ENCODE measurements around the gene HERC5. TPM values are rescaled to one million over a fixed set of nuclear protein-coding genes. Genes with fewer than 3 reads are reported as not detected.

The HERC5 gene
- polyA plus RNA-seq, 2 of the 4 experiments (the other 2 are of a cell fraction) = 4.3 to 5.1 TPM

DNA sequence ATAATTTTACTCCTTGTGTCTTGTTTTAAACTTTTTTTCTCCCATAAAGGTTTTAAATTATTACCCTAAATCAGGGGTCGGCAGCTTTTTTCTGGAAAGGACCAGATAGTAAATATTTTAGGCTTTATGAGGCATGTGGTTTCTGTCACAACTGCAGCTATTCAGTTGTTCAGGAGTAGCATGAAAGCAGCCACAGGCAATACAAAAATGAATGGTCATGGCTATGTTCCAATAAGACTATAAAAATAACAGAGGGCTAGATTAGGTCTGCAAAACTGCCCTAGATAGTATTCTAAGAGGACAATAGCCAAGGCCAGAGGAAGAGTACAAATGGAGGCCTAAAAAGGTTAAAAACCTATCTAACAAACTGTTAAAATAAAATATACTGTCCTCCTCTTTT, 24.6 kb downstream of the HERC5 start:
- no peak overlapping the region for H3K4me3 ChIP-seq
- ATAC-seq (no peak), DNase-seq (ENCODE audit: low read depth in 1 of 2, low spot score in 1 of 2) (no peak), FAIRE-seq (no peak)
- 94% methylated on average over 1 of the region's 1 CpG for WGBS (ENCODE audit: missing lambda C conversion rate)
- TF ChIP-seq, protein P1, sequence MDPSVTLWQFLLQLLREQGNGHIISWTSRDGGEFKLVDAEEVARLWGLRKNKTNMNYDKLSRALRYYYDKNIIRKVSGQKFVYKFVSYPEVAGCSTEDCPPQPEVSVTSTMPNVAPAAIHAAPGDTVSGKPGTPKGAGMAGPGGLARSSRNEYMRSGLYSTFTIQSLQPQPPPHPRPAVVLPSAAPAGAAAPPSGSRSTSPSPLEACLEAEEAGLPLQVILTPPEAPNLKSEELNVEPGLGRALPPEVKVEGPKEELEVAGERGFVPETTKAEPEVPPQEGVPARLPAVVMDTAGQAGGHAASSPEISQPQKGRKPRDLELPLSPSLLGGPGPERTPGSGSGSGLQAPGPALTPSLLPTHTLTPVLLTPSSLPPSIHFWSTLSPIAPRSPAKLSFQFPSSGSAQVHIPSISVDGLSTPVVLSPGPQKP (IDR thresholded peaks at IDR 0.05; ENCODE audit: low read depth, low read length) = no peak
- no peak overlapping the region for H3K27ac ChIP-seq
- no peaks in the 10 kb centered on the region for H3K4me1 ChIP-seq
- H3K4me2 ChIP-seq = no peak overlapping the region
- ChIA-PET POLR2A (no interaction called here), CTCF (interaction anchor here (0.8 kb wide), 1 partner anchor 8 kb away, joined by 3 read pairs; no protein-coding TSS in a partner anchor)
- H3K9me3 ChIP-seq = no peaks in the 10 kb centered on the region

DNA sequence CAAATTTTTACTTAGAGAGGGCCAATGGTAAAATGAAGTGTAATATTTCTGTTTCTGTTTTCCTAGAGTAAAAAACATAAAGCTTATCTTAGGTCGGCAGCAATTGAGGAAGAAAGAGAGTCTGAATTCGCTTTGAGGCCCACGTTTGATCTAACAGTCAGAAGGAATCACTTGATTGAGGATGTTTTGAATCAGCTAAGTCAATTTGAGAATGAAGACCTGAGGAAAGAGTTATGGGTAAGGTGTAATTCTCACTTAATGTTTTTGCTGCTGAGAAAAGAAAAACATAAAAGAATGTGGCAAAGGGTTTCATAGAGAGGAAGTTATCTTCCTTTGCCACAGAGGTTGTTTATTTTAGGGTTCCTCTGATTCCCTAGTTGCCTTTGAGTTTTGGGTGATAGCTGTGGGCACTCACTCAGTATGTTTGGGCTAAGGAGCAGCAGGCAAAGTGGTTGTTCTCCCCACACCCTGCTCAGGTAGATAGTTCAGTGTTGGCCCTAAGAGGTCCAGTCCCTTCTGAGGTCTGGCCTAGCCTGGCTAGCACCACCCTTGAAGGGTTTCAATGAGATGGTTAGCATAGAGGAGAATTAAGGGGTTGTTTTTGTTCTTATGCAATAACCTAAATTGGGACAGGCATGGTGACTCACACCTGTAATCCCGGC, 32.3 kb downstream of the HERC5 start:
- FAIRE-seq (no peak), DNase-seq (ENCODE audit: low read depth in 1 of 2, low spot score in 1 of 2) (no peak), ATAC-seq (no peak)
- Histone ChIP-seq H3K4me2 (no peak overlapping the region), H3K4me1 (no peaks in the 10 kb centered on the region), H3K9me3 (no peaks in the 10 kb centered on the region), H3K27ac (no peak overlapping the region), H3K4me3 (no peak overlapping the region)
- POLR2A ChIA-PET = no interaction called here
- TF ChIP-seq JUNB (IDR thresholded peaks at IDR 0.05) (no peak), MAFK (IDR thresholded peaks at IDR 0.05; ENCODE audit: partially characterized antibody) (no peak), HES2 (IDR thresholded peaks at IDR 0.05) (no peak), GATA3 (IDR thresholded peaks at IDR 0.05; ENCODE audit: borderline replicate concordance) (no peak)
- WGBS (ENCODE audit: missing lambda C conversion rate) = 84% methylated on average over 4 of the region's 4 CpGs
- CTCF ChIA-PET = no interaction called here

GRCh38 chr4:88497859-88498409, 41.0 kb downstream of the HERC5 start:
- DNase-seq (ENCODE audit: low read depth in 1 of 2, low spot score in 1 of 2) (no peak), ATAC-seq (no peak), FAIRE-seq (no peak)
- H3K4me1 ChIP-seq = no peaks in the 10 kb centered on the region
- no peaks in the 10 kb centered on the region for H3K9me3 ChIP-seq
- TF ChIP-seq CBX2 (IDR thresholded peaks at IDR 0.05; ENCODE audit: borderline replicate concordance, low read depth) (no peak), ZFP36 (IDR thresholded peaks at IDR 0.05; ENCODE audit: borderline replicate concordance, partially characterized antibody) (no peak), CBX8 (IDR thresholded peaks at IDR 0.05) (no peak)
- TF ChIP-seq, protein P1 (IDR thresholded peaks at IDR 0.05; ENCODE audit: low read depth, low read length) = no peak
- ChIA-PET POLR2A (no interaction called here), CTCF (no interaction called here)
- no peak overlapping the region for H3K4me2 ChIP-seq
- WGBS (ENCODE audit: missing lambda C conversion rate) = 47% methylated on average over 2 of the region's 2 CpGs
- H3K27ac ChIP-seq = no peak overlapping the region
- no peak overlapping the region for H3K4me3 ChIP-seq

DNA sequence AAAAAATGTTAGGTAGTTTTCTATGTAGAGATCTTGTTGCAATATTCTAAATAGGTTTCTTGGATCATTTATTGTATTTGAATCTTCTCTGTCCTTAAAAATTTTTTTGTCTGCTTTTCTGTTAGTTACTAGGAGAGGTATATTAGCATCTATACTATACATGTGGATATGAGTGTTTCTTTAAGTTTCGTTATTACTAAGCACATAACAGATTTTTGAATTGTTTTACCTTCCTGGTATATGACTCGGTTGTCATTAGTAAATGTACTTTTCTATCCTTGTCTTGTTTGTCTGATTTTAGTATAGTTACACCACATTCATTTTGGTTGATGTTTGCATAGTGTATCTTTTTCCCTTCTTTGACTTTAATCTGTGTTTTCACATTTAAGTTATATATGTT, 46.4 kb downstream of the HERC5 start:
- H3K27ac ChIP-seq = no peak overlapping the region
- CTCF ChIA-PET = no interaction called here
- H3K4me1 ChIP-seq = no peaks in the 10 kb centered on the region
- DNase-seq (ENCODE audit: low read depth in 1 of 2, low spot score in 1 of 2) = no peak
- FAIRE-seq = no peak
- H3K4me3 ChIP-seq = no peak overlapping the region
- no peak for ATAC-seq
- TF ChIP-seq RAD21 (conservative IDR thresholded peaks at IDR 0.05 in 1 of 2, IDR thresholded peaks at IDR 0.05 in 1 of 2) = no peak
- TF ChIP-seq JUN (IDR thresholded peaks at IDR 0.05) = no peak
- no peak for TF ChIP-seq TP53 (CRISPR knock-in tag; IDR thresholded peaks at IDR 0.05)
- no peak for TF ChIP-seq SMC3 (IDR thresholded peaks at IDR 0.05)
- no peak for TF ChIP-seq HMGXB4 (CRISPR knock-in tag; IDR thresholded peaks at IDR 0.05; ENCODE audit: borderline replicate concordance)
- no peak for TF ChIP-seq HOXB13 (CRISPR knock-in tag; IDR thresholded peaks at IDR 0.05; ENCODE audit: low read depth)
- TF ChIP-seq ATOH8 (CRISPR knock-in tag; IDR thresholded peaks at IDR 0.05; ENCODE audit: low read depth) = no peak
- TF ChIP-seq JUNB (IDR thresholded peaks at IDR 0.05) = no peak
- POLR2A ChIA-PET = no interaction called here
- 72% methylated on average over 2 of the region's 2 CpGs for WGBS (ENCODE audit: missing lambda C conversion rate)
- H3K4me2 ChIP-seq = no peak overlapping the region
- no peaks in the 10 kb centered on the region for H3K9me3 ChIP-seq

All from A549 (cell line).